HepG2 (cell line): Measurements from ENCODE around the gene KRTCAP2. TPM values are rescaled to one million over a fixed set of nuclear protein-coding genes. Genes with fewer than 3 reads are reported as not detected.

Source experiments
- AGO1 ChIP-seq: fragments of 200-400 bp; formaldehyde crosslinking; IDR thresholded peaks from 2 replicates; pipeline ENCODE4 v1.6.1; 2017; ENCODE audit warnings: mild to moderate bottlenecking, low read depth, low read length, moderate library complexity; ENCODE audit not compliant: poor library complexity, severe bottlenecking
- CENPT ChIP-seq: sonication (generic); formaldehyde crosslinking; IDR thresholded peaks from 2 replicates; pipeline ENCODE4 v1.8.0; 2022; ENCODE audit warnings: low read depth, mild to moderate bottlenecking, moderate library complexity, missing genetic modification reagents
- DMAP1 ChIP-seq: IDR thresholded peaks from 2 replicates; pipeline ENCODE4 v1.6.1; 2016
- EED ChIP-seq: sonication (generic); formaldehyde crosslinking; IDR thresholded peaks from 2 replicates; pipeline ENCODE4 v1.5.0; 2020; ENCODE audit warnings: mild to moderate bottlenecking, missing genetic modification reagents
- IKZF1 ChIP-seq: fragments of 450-650 bp; IDR thresholded peaks from 2 replicates; pipeline ENCODE4 v1.7.1; 2016
- MIXL1 ChIP-seq: IDR thresholded peaks from 2 replicates; pipeline ENCODE4 v1.6.1; 2016
- MYNN ChIP-seq: sonication (generic); formaldehyde crosslinking; IDR thresholded peaks from 2 replicates; pipeline ENCODE4 v1.4.0; 2020; ENCODE audit warnings: mild to moderate bottlenecking, low read depth, missing genetic modification reagents
- NONO ChIP-seq, 2 experiments: fragments of 450-650 bp in 1 of 2; sonication (generic) in 1 of 2; formaldehyde crosslinking in 1 of 2; IDR thresholded peaks in 1 of 2; conservative IDR thresholded peaks in 1 of 2; 2 replicates each; pipeline versions ENCODE4 v1.6.1 to v1.8.0; 2017 to 2022; ENCODE audit warnings: mild to moderate bottlenecking in 1 of 2, missing genetic modification reagents in 1 of 2, moderate library complexity in 1 of 2
- NR2F6 ChIP-seq, 2 experiments: IDR thresholded peaks; 2 replicates each; pipeline ENCODE4 v1.6.1; 2016; ENCODE audit warnings: antibody characterized with exemption in 1 of 2, mild to moderate bottlenecking in 1 of 2
- PITX1 ChIP-seq: sonication (generic); formaldehyde crosslinking; IDR thresholded peaks from 2 replicates; pipeline ENCODE4 v1.5.1; 2020; ENCODE audit warnings: mild to moderate bottlenecking, missing genetic modification reagents
- RFXAP ChIP-seq: sonication (generic); formaldehyde crosslinking; IDR thresholded peaks from 2 replicates; pipeline ENCODE4 v1.4.0; 2020; ENCODE audit warnings: missing genetic modification reagents, borderline replicate concordance
- SRSF9 ChIP-seq: fragments of 200-400 bp; formaldehyde crosslinking; IDR thresholded peaks from 2 replicates; pipeline ENCODE4 v1.6.1; 2018; ENCODE audit warnings: borderline replicate concordance, mild to moderate bottlenecking, low read depth, low read length; ENCODE audit not compliant: insufficient read depth, poor library complexity, severe bottlenecking
- TARDBP ChIP-seq: sonication (generic); formaldehyde crosslinking; IDR thresholded peaks from 2 replicates; pipeline ENCODE4 v1.8.0; 2022; ENCODE audit warnings: mild to moderate bottlenecking, missing genetic modification reagents
- ZNF350 ChIP-seq: sonication (generic); formaldehyde crosslinking; IDR thresholded peaks from 2 replicates; pipeline ENCODE4 v1.4.0; 2020; ENCODE audit warnings: mild to moderate bottlenecking, low read depth, missing genetic modification reagents, borderline replicate concordance
- ZNF354B ChIP-seq: sonication (generic); formaldehyde crosslinking; IDR thresholded peaks from 2 replicates; pipeline ENCODE4 v1.8.0; 2022; ENCODE audit warnings: mild to moderate bottlenecking, missing genetic modification reagents
- ZNF510 ChIP-seq: sonication (generic); formaldehyde crosslinking; IDR thresholded peaks from 2 replicates; pipeline ENCODE4 v1.4.0; 2020; ENCODE audit warnings: low read depth, mild to moderate bottlenecking, missing genetic modification reagents
- ZNF547 ChIP-seq: sonication (generic); formaldehyde crosslinking; IDR thresholded peaks from 2 replicates; pipeline ENCODE4 v1.5.1; 2020; ENCODE audit warnings: mild to moderate bottlenecking, missing genetic modification reagents
- ZNF572 ChIP-seq: sonication (generic); formaldehyde crosslinking; IDR thresholded peaks from 2 replicates; pipeline ENCODE4 v1.5.1; 2020; ENCODE audit warnings: mild to moderate bottlenecking, missing genetic modification reagents
- ZNF747 ChIP-seq: sonication (generic); formaldehyde crosslinking; IDR thresholded peaks from 2 replicates; pipeline ENCODE4 v1.8.1; 2023; ENCODE audit warnings: missing genetic modification reagents, mild to moderate bottlenecking, borderline replicate concordance
- polyA plus RNA-seq, 8 experiments: library from polyadenylated mRNA; depleted of rRNA in 3 of 8; stranded (reverse) in 7 of 8; unstranded in 1 of 8; fragments of >200 nt; fragmentation: Illumina TruSeq in 4 of 8; extraction: Trizol in 4 of 8; gene quantifications; 2 replicates each; pipeline versions ENCODE4 v1.2.1 to v1.2.3, GENCODE V29; 2011 to 2016; ENCODE audit warnings: low read depth in 4 of 8, missing spikeins in 1 of 8, mixed read lengths in 1 of 8; ENCODE audit not compliant: insufficient read depth in 1 of 8
- total RNA-seq, 5 experiments: library from RNA; depleted of rRNA; stranded (reverse); fragments of >200 nt; fragmentation: Illumina TruSeq; extraction: Trizol; gene quantifications; 2 replicates each; pipeline ENCODE4 v1.2.3, GENCODE V29; 2016; ENCODE audit warnings: low read depth in 1 of 5
- TF ChIP-seq, protein P1 (sequence below): sonication (generic); formaldehyde crosslinking; IDR thresholded peaks from 2 replicates; pipeline ENCODE4 v1.4.0; 2020; ENCODE audit warnings: mild to moderate bottlenecking, missing genetic modification reagents
- TF ChIP-seq, protein P2 (sequence below): IDR thresholded peaks from 2 replicates; pipeline ENCODE4 v1.6.1; 2016; ENCODE audit warnings: control low read depth
- TF ChIP-seq, protein P3 (sequence below): sonication (generic); formaldehyde crosslinking; IDR thresholded peaks from 2 replicates; pipeline ENCODE4 v1.4.0; 2020; ENCODE audit warnings: mild to moderate bottlenecking, missing genetic modification reagents

KRTCAP2 gene
- total and polyA plus RNA-seq, 2 of the 13 experiments (the other 11 are each of a cell fraction or from before 2014, with no cell fraction given) = 77.3 to 79.4 TPM

DNA sequence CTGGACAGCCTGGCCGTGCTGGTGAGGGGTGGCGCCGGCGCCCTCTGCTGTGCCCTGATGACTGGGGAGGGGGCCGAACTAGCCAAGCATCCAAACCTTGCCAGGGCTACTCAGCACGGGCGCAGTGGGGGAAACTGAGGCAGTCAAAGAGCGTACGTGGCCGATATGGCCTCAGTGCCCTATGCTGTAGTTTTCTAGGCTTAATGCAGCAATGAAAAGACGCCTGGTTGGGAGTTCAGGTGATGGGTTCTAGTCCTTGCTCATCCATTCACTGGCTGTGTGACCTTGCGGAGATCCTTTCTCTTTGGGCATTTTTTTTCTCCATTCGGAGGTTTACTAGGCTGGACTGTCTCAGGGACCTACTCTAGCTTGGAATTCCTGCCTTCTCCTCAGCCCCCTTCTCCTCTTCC lies 36.2 kb upstream of the KRTCAP2 start (continued):
- TF ChIP-seq, protein P1, sequence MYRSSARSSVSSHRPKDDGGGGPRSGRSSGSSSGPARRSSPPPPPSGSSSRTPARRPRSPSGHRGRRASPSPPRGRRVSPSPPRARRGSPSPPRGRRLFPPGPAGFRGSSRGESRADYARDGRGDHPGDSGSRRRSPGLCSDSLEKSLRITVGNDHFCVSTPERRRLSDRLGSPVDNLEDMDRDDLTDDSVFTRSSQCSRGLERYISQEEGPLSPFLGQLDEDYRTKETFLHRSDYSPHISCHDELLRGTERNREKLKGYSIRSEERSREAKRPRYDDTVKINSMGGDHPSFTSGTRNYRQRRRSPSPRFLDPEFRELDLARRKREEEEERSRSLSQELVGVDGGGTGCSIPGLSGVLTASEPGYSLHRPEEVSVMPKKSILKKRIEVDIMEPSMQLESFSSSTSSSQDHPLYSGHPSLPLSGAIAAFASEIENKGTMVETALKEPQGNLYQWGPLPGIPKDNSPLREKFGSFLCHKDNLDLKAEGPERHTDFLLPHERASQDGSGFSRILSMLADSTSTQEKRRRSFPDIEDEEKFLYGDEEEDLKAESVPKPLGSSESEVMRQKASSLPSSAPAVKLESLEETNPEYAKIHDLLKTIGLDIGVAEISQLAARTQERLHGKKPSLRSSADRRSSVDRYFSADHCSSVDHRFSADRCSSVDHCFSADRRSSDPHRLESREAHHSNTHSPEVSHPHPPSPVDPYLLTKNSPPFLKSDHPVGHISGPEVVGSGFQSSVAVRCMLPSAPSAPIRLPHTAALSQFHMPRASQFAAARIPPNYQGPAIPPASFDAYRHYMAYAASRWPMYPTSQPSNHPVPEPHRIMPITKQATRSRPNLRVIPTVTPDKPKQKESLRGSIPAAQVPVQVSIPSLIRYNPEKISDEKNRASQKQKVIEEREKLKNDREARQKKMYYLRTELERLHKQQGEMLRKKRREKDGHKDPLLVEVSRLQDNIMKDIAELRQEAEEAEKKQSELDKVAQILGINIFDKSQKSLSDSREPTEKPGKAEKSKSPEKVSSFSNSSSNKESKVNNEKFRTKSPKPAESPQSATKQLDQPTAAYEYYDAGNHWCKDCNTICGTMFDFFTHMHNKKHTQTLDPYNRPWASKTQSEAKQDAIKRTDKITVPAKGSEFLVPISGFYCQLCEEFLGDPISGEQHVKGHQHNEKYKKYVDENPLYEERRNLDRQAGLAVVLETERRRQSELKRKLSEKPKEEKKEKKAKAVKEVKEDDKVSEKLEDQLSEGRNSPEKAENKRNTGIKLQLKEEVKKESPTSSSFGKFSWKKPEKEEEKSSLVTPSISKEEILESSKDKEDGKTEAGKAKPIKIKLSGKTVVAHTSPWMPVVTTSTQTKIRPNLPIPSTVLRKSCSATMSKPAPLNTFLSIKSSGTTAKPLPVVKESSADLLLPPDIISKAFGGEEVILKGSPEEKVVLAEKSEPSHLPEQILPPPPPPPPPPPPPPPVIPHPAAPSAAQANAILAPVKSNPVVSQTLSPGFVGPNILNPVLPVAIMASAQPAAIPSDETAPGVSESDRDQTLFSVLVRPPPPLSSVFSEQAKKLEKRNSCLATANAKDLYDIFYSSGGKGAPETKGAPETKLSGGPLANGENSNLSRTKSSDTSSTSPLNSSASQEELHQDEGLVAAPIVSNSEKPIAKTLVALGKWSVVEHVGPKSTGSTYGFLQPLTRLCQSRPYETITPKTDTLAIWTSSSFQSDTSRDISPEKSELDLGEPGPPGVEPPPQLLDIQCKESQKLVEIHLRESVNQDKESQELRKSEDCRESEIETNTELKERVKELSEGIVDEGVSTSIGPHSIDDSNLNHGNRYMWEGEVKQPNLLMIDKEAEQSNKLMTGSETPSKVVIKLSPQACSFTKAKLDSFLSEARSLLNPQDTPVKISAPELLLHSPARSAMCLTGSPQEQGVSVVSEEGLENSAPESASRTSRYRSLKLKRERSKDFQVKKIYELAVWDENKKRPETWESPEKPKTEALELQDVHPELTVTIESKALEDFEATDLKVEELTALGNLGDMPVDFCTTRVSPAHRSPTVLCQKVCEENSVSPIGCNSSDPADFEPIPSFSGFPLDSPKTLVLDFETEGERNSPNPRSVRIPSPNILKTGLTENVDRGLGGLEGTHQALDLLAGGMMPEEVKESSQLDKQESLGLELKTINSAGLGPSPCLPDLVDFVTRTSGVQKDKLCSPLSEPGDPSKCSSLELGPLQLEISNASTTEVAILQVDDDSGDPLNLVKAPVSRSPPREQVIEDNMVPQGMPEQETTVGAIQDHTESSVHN (CRISPR knock-in tag) = no peak
- TF ChIP-seq AGO1 = no peak
- no peak for TF ChIP-seq PITX1 (CRISPR knock-in tag)
- TF ChIP-seq ZNF350 (CRISPR knock-in tag) = no peak
- no peak for TF ChIP-seq ZNF747
- TF ChIP-seq, protein P2, sequence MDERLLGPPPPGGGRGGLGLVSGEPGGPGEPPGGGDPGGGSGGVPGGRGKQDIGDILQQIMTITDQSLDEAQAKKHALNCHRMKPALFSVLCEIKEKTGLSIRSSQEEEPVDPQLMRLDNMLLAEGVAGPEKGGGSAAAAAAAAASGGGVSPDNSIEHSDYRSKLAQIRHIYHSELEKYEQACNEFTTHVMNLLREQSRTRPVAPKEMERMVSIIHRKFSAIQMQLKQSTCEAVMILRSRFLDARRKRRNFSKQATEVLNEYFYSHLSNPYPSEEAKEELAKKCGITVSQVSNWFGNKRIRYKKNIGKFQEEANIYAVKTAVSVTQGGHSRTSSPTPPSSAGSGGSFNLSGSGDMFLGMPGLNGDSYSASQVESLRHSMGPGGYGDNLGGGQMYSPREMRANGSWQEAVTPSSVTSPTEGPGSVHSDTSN (CRISPR knock-in tag) = no peak
- TF ChIP-seq MIXL1 (CRISPR knock-in tag) = no peak
- TF ChIP-seq NR2F6 (IDR thresholded peaks at IDR 0.05) = no peak
- TF ChIP-seq NR2F6 (CRISPR knock-in tag; IDR thresholded peaks at IDR 0.05) = no peak
- TF ChIP-seq TARDBP (CRISPR knock-in tag) = 0 out of 2 replicates have a peak, but pooled peaks have one; percentile 3
- TF ChIP-seq EED (CRISPR knock-in tag) = 0 out of 2 replicates have a peak, but pooled peaks have one; percentile 1
- no peak for TF ChIP-seq ZNF572 (CRISPR knock-in tag)
- no peak for TF ChIP-seq MYNN (CRISPR knock-in tag)
- peak; percentile 61; the same call in 1 of the 2 replicates for TF ChIP-seq DMAP1 (CRISPR knock-in tag)
- TF ChIP-seq CENPT (CRISPR knock-in tag) = no peak
- no peak for TF ChIP-seq RFXAP (CRISPR knock-in tag)
- no peak for TF ChIP-seq ZNF354B (CRISPR knock-in tag)
- no peak for TF ChIP-seq ZNF510 (CRISPR knock-in tag)
- no peak for TF ChIP-seq SRSF9
- TF ChIP-seq, protein P3, sequence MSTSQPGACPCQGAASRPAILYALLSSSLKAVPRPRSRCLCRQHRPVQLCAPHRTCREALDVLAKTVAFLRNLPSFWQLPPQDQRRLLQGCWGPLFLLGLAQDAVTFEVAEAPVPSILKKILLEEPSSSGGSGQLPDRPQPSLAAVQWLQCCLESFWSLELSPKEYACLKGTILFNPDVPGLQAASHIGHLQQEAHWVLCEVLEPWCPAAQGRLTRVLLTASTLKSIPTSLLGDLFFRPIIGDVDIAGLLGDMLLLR (CRISPR knock-in tag) = no peak
- no peak for TF ChIP-seq IKZF1
- TF ChIP-seq ZNF547 = no peak
- TF ChIP-seq NONO (IDR thresholded peaks at IDR 0.05) = no peak
- 0 out of 2 replicates have a peak, but pooled peaks have one; percentile 23 for TF ChIP-seq NONO (CRISPR knock-in tag; conservative IDR thresholded peaks at IDR 0.05)
